GM08714 (cell line): ENCODE data around the gene KRABD2.
"Not testable (repeated sequence)": the region's sequence is repeated elsewhere in the genome, so short reads cannot be mapped to it uniquely, and the experiment has no call there.

Experiments used
- H3K4me3 ChIP-seq: fragments of 200-500 bp; sonication (Bioruptor generic); 2 replicates; pipeline ENCODE4 v1.5.1; 2014; ENCODE audit warnings: mild to moderate bottlenecking, low read length, inconsistent platforms
- ZNF274 ChIP-seq: IDR thresholded peaks from 2 replicates; pipeline ENCODE4 v1.6.1; 2012; ENCODE audit warnings: mild to moderate bottlenecking, low read depth, low read length

Gene KRABD2

DNA sequence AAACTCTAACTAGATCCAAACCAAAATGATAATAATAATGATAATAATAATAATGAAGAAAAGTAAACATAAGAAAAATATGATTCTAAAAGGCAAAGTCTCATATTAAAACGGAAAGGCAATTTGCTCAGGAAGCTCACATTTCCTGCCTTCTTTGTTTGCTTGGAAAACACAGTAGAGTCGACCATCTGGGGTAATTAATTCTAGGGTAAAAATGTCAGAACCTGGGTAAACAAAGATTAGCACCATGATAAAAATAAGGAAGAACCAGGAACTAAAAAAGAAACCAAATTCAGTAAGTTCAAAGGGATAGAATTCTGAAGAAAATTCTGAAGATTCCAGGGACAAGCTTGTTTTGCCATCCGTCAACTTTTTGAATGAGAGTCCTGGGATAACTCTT is 16.2 kb downstream of the KRABD2 start:
- no peak overlapping the region for H3K4me3 ChIP-seq
- no peak for TF ChIP-seq ZNF274

GRCh38 chr17:8359769-8360168 is 16.7 kb downstream of the KRABD2 start:
- H3K4me3 ChIP-seq: no peak overlapping the region
- no peak for TF ChIP-seq ZNF274

DNA sequence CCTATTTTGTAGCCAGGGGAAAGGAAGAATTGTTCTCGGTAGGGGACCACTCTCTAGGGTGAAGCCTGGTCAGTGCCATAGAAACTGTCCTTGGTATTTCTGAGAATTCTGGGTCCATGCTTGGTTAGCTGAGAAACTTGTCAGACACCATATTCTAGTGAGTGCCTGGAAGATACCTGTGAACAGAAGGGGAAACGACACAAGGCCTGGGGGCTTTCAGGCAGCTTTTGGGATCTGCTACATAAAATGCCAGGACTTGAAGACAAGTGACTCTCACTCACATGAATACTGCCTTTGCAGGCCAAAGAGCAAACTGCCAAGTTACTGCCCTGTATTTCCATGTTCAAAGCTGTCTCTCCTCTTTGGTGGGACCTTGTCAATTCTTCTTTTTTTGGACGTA is 18.6 kb downstream of the KRABD2 start:
- H3K4me3 ChIP-seq: no peak overlapping the region
- TF ChIP-seq ZNF274: no peak

DNA sequence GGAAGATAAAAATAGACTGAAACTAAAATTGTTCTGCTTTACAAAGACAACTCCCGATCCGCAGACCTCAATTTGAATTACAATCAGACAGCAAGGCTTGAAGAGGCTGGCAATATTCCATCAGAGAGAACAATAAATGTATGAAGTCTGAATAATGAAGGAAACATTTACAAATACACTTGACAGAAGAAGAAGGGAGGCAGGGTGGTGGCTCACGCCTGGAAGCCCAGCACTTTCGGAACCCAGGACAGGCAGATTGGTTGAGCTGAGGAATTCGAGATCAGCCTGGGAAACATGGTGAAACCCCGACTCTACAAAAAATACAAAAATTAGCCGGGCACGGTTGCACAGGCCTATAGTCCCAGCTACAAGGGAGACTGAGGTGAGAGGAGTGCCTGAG is 22.3 kb downstream of the KRABD2 start:
- no peak overlapping the region for H3K4me3 ChIP-seq
- TF ChIP-seq ZNF274: no peak

- no peak overlapping the region for H3K4me3 ChIP-seq
- TF ChIP-seq ZNF274: no peak
These were observed 22.8 kb downstream of the KRABD2 start for GRCh38 chr17:8353736-8354135.

- no peak overlapping the region for H3K4me3 ChIP-seq
- TF ChIP-seq ZNF274: no peak
These were observed 26.2 kb downstream of the KRABD2 start for GRCh38 chr17:8350339-8350738.

- not testable (repeated sequence) for H3K4me3 ChIP-seq
These were observed 29.5 kb downstream of the KRABD2 start for GRCh38 chr17:8347001-8347400.

GRCh38 chr17:8345951-8346665 is 30.4 kb downstream of the KRABD2 start:
- no peak overlapping the region for H3K4me3 ChIP-seq
- TF ChIP-seq ZNF274: no peak

DNA sequence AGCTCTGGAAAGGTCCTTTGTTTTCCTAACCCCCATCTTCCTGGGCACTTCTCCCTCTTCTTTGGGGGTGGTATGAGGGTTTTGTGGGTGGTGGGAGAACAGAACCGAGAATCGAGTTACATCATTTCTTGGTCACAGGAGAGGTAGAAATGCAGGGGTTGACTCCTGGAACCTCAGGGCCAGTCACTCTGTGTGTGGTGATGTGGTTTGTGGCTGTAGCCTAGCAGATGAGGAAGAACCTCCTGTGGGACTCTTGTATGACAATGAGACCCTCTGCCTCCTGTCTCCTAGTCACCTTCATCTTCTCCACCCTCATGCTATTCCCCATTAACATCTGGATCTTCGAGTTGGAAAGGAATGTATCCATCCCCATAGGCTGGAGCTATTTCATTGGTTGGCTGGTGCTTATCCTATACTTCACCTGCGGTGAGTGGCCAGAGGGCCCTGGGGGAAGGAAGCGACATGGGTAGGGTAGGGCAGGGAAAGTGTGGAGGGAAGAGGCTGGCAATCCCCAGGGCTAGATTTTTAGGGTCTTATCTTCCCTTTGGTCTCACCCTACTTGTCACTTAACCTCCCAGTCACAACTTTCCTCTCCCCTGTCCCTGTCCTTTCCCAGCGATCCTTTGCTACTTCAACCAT is 31.3 kb downstream of the KRABD2 start:
- no peak overlapping the region for H3K4me3 ChIP-seq
- no peak for TF ChIP-seq ZNF274

- no peak for TF ChIP-seq ZNF274
- no peak overlapping the region for H3K4me3 ChIP-seq
These were observed 35.0 kb downstream of the KRABD2 start for GRCh38 chr17:8341456-8341855.

- no peak for TF ChIP-seq ZNF274
- H3K4me3 ChIP-seq: no peak within 1 kb of the TSS
These were observed 37.0 kb downstream of the KRABD2 start, which contains the start of gene ODF4 for GRCh38 chr17:8339540-8339939. Gene ODF4, plus strand, starts transcription at chr17:8339840. Its CDS starts 212 bp downstream, at chr17:8340052.

DNA sequence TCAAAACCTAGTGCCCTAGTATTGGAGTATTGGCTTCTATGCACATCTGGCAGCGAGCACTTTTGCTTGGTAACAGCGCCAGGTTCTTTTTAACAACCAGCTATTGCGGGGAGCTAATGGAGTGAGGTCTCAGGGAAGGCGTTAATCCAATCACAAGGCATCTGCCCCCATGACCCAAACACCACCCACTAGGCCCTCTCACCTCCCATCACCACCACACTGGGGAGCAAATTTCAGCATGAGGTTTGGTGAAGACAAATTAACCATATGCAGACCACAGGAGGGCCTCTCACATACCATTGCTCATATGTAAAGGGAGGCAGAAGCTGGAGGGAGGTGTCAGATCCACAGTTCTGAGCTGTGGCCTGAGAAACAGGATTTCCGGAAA is 37.8 kb downstream of the KRABD2 start:
- TF ChIP-seq ZNF274: no peak

DNA sequence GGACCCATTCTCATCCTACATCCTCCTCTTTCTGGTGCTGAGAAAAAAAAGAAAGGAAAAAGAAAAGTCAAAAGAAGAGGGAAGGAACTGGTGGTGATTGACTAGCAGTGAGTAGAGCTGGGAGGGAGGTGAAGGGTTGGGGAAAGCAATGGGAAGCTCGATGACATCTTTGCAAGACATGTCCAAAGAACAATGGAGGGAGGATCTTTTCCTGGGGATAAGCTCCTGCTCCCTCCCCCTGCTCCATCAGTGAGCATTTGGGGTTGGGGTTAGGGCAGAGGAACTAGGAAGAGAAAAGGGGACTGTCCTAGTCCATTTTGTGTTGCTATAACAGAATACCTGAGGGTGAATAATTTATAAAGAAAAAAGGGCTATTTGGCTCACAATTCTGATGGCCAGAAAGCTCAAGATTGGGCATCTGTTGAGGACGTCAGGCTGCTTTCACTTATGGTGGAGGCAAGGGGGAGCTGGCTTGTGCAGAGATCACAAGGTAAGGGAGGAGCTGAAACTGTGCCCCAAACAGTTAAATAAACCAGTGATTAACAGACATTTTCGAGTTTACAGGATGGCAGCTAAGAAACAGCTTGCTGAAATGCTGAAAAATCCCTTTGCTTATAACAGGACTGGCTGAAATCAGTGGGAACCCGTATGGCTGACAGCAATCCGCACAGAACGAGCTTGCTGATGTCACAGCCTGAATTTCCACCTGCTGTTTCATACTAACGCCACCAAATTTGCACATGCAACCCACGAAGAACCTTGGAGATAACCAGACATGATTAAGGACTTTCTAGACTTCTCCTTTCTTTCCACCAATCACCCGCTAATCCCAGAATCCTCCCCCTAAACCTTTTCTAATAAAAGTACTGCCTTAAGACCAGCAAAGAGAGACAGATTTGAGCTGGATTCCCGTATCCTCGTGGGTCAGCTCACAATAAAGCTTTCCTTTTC is 38.4 kb downstream of the KRABD2 start:
- TF ChIP-seq ZNF274: no peak
- H3K4me3 ChIP-seq: no peak overlapping the region

More for the DNA sequence above, 37.8 kb downstream of the KRABD2 start:
- no peak overlapping the region for H3K4me3 ChIP-seq

GRCh38 chr17:8333281-8333680 is 43.2 kb downstream of the KRABD2 start:
- no peak overlapping the region for H3K4me3 ChIP-seq
- no peak for TF ChIP-seq ZNF274

GRCh38 chr17:8332688-8333087 is 43.8 kb downstream of the KRABD2 start:
- no peak for TF ChIP-seq ZNF274
- H3K4me3 ChIP-seq: no peak overlapping the region

- TF ChIP-seq ZNF274: no peak
- no peak overlapping the region for H3K4me3 ChIP-seq
These were observed 44.4 kb downstream of the KRABD2 start for GRCh38 chr17:8332128-8332527.
